RWPE2 (cell line): ENCODE results near the gene SP5.
"Not testable (repeated sequence)": the region's sequence is repeated elsewhere in the genome, so short reads cannot be mapped to it uniquely, and the experiment has no call there.

Experiments used
- ATAC-seq: fragments of 200-7000 bp; cut with Tn5 transposase; 3 replicates; pipeline ENCODE4 v1.9.1; 2021; ENCODE audit warnings: low read depth
- DNase-seq: peaks from one replicate; pipeline ENCODE4 v3.0.0-alpha.2; 2020; ENCODE audit warnings: low spot score
- H3K27ac ChIP-seq: fragments of 450-650 bp; 2 replicates; pipeline ENCODE4 v1.5.1; 2017; ENCODE audit warnings: mild to moderate bottlenecking; ENCODE audit not compliant: poor library complexity, severe bottlenecking
- H3K27me3 ChIP-seq: fragments of 250-450 bp; sonication (Bioruptor Pico); 2 replicates; pipeline ENCODE4 v1.5.1; 2021; ENCODE audit warnings: mild to moderate bottlenecking, moderate library complexity; ENCODE audit not compliant: insufficient read depth, poor library complexity, severe bottlenecking
- H3K36me3 ChIP-seq: fragments of 250-450 bp; sonication (Bioruptor Pico); 2 replicates; pipeline ENCODE4 v1.5.1; 2020; ENCODE audit warnings: low read depth, mild to moderate bottlenecking, moderate library complexity
- H3K4me1 ChIP-seq: fragments of 250-450 bp; sonication (Bioruptor Pico); 2 replicates; pipeline ENCODE4 v1.5.1; 2021; ENCODE audit warnings: mild to moderate bottlenecking, moderate library complexity; ENCODE audit not compliant: insufficient read depth, poor library complexity, severe bottlenecking
- H3K4me3 ChIP-seq: fragments of 250-450 bp; sonication (Bioruptor Pico); 2 replicates; pipeline ENCODE4 v1.5.1; 2021; ENCODE audit warnings: mild to moderate bottlenecking, moderate library complexity; ENCODE audit not compliant: severe bottlenecking
- H3K9me3 ChIP-seq: fragments of 250-450 bp; sonication (Bioruptor Pico); 2 replicates; pipeline ENCODE4 v1.5.1; 2021; ENCODE audit warnings: mild to moderate bottlenecking, moderate library complexity; ENCODE audit not compliant: severe bottlenecking
- TF ChIP-seq, protein P1 (sequence below): fragments of 450-650 bp; IDR thresholded peaks from one replicate; pipeline ENCODE4 v1.5.1; 2017; ENCODE audit warnings: mild to moderate bottlenecking, moderate library complexity; ENCODE audit not compliant: poor library complexity, severe bottlenecking

SP5 gene

DNA sequence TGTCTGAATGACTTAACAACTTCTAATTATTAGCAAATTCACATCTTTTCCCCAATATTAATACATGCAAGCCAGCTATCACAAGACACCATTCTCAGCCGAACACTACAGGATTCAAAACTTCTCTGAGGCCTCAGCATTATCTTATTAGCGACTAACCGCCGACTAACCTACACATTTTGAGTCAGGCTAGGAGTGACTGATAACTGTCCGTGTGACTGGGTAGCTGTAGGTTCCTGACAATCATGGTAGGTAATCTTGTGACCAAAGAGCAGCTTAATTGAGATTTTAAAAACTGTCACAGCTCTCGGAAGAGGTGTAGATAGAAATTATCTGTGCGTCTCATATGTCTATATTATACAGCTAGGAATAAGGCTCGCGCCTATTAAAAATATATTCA is 44.1 kb upstream of the SP5 start:
- no peaks in the 10 kb centered on the region for H3K4me1 ChIP-seq
- H3K27ac ChIP-seq: no peak overlapping the region
- DNase-seq (no peak), ATAC-seq (no peak)
- H3K36me3 ChIP-seq: no peaks in the 10 kb centered on the region
- no peaks in the 10 kb centered on the region for H3K27me3 ChIP-seq
- no peak overlapping the region for H3K4me3 ChIP-seq
- TF ChIP-seq, protein P1, sequence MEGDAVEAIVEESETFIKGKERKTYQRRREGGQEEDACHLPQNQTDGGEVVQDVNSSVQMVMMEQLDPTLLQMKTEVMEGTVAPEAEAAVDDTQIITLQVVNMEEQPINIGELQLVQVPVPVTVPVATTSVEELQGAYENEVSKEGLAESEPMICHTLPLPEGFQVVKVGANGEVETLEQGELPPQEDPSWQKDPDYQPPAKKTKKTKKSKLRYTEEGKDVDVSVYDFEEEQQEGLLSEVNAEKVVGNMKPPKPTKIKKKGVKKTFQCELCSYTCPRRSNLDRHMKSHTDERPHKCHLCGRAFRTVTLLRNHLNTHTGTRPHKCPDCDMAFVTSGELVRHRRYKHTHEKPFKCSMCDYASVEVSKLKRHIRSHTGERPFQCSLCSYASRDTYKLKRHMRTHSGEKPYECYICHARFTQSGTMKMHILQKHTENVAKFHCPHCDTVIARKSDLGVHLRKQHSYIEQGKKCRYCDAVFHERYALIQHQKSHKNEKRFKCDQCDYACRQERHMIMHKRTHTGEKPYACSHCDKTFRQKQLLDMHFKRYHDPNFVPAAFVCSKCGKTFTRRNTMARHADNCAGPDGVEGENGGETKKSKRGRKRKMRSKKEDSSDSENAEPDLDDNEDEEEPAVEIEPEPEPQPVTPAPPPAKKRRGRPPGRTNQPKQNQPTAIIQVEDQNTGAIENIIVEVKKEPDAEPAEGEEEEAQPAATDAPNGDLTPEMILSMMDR: no peak
- H3K9me3 ChIP-seq: no peaks in the 10 kb centered on the region

DNA sequence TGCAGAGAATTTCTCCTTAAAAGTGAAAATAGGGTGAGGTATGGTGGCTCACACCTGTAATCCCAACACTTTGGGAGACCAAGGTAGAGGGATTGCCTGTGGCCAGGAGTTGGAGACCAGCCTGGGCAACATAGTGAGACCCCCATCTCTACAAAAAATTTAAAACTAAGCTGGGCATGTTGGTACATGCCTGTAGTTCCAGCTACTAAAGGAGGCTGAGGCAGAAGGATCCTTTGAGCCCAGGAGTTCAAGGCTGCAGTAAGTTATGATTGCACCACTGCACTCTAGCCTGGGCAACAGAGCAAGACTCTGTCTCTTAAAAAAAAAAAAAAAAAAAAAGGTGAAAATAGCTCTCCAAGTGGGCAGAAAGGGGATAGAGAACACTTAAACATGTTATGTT is 40.9 kb upstream of the SP5 start:
- not testable (repeated sequence) for ATAC-seq, H3K9me3 ChIP-seq, H3K27ac ChIP-seq

DNA sequence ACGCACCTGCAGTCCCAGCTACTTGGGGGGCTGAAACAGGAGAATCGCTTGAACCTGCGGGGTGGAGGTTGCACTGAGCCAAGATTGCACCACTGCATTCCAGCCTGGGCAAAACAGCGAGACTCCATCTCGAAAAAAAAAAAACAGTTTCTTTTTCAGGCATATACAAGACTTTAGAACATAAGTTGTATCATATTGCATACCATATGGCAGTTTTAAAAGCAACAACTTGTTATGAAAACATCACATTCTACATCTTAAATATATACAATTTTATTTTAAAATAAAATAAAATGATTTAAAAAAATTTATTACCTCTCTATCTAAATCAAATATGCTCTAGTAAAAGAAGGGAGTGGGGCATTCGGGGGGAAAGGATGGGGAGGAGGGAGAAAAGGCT is 39.4 kb upstream of the SP5 start:
- no peak overlapping the region for H3K4me3 ChIP-seq
- H3K27me3 ChIP-seq: no peaks in the 10 kb centered on the region
- H3K9me3 ChIP-seq: no peaks in the 10 kb centered on the region

More for the DNA sequence above, 40.9 kb upstream of the SP5 start:
- not testable (repeated sequence) for H3K4me3 ChIP-seq, H3K36me3 ChIP-seq, H3K27me3 ChIP-seq, DNase-seq, H3K4me1 ChIP-seq

DNA sequence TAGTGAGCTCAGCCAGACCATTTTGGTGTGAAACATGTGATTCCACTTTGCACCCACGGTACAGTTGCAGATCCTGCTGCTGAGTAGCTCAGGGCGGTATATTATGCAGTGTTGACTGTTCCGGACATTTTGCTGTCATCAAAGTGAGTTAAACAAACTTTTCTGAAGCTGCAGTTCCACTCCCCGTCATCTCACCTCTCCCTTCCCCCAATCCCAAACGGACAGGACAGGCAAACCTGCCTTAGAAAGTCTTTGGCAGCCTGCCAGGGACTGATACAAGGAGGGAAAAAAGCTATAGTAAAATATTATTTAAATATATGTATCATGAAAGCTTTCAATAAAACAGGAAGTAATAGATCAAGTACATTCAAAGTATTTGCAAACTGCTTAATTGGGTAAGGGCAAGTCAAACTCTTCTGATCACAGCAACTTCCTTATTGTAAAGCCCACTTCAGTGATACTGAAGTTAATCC is 35.5 kb upstream of the SP5 start:
- Histone ChIP-seq H3K4me1 (no peaks in the 10 kb centered on the region), H3K9me3 (no peaks in the 10 kb centered on the region), H3K36me3 (no peaks in the 10 kb centered on the region), H3K27me3 (no peaks in the 10 kb centered on the region), H3K27ac (no peak overlapping the region), H3K4me3 (no peak overlapping the region)
- TF ChIP-seq, protein P1: no peak
- DNase-seq: no peak
- ATAC-seq: peak; percentile 25; the same call in 1 of the 3 replicates

More for the DNA sequence above, 39.4 kb upstream of the SP5 start:
- TF ChIP-seq, protein P1: no peak
- H3K27ac ChIP-seq: no peak overlapping the region
- no peaks in the 10 kb centered on the region for H3K36me3 ChIP-seq
- DNase-seq (no peak), ATAC-seq (no peak)
- H3K4me1 ChIP-seq: no peaks in the 10 kb centered on the region

DNA sequence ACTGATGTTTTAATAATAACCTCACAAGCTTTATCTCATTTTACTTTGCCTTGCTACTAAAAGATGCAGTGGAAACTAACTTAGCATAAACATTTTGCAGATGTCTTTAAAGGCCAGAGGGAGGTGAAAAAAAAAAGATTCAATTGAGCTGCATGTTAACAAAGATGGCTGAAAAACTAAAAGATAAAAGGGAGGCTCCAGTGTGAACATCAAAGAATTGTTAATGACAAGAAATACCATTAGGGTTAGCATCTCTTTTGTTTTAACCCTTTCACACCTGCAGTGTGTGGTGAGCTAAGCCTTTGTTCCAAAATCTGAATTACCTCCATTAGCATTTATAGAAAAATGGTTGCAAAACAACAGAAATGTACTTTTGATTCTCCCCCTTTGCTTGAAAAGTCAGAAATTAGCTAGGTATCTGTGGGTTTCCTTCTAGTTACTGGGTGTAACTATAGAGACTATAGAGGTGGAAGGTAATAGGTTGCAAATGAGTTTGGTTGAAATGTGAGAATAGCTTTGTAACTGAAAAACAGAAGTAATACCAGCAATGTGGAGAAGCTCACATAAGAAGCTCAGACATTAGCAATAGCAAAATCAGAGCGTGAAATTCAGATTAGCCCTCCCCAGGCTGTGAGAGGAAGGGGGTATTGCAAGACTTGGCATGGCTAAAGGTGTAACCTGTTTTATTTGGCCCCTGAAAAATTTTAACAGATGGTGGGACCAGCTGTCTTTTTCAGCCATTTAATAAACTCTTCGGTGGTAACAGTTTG is 34.8 kb upstream of the SP5 start:
- Histone ChIP-seq H3K27me3 (no peaks in the 10 kb centered on the region), H3K27ac (no peak overlapping the region), H3K4me1 (no peaks in the 10 kb centered on the region), H3K4me3 (no peak overlapping the region), H3K9me3 (no peaks in the 10 kb centered on the region), H3K36me3 (no peaks in the 10 kb centered on the region)
- DNase-seq (no peak), ATAC-seq (no peak)
- TF ChIP-seq, protein P1: no peak
